GM10248 (cell line): Measurements from ENCODE around the gene SYNE1.

Experiments used
- CTCF ChIA-PET: fragments of 300-600 bp; sonication (Branson Sonifier 250); formaldehyde crosslinking; extraction: SDS; loops from one replicate; lab custom pipeline; 2021; ENCODE audit warnings: antibody characterized with exemption; lab: Yijun Ruan, JAX
- POLR2A ChIA-PET: fragments of 350-650 bp; sonication (Branson Sonifier 250); formaldehyde crosslinking; extraction: SDS; loops from one replicate; lab custom pipeline; 2020; ENCODE audit warnings: antibody characterized with exemption; lab: Yijun Ruan, JAX
- DNase-seq: peaks from one replicate; pipeline ENCODE4 v3.0.0; 2012; ENCODE audit errors: extremely low spot score
- CTCF ChIP-seq: IDR thresholded peaks from 2 replicates; pipeline ENCODE4 v1.5.1; 2012; ENCODE audit warnings: mild to moderate bottlenecking, low read depth; ENCODE audit errors: extremely low read depth, missing control alignments, control extremely low read depth

Gene SYNE1

GRCh38 chr6:152378169-152378568, 259.0 kb downstream of the SYNE1 start:
- ChIA-PET CTCF (no interaction called here), POLR2A (no interaction called here)
- TF ChIP-seq CTCF = no peak
- no peak for DNase-seq

GRCh38 chr6:152375197-152375596, 262.0 kb downstream of the SYNE1 start:
- CTCF ChIA-PET = no interaction called here
- POLR2A ChIA-PET = no interaction called here
- no peak for TF ChIP-seq CTCF
- DNase-seq = no peak

- no peak for DNase-seq
- ChIA-PET POLR2A (no interaction called here), CTCF (interaction anchor here (1.5 to 2.1 kb wide), 3 partner anchors 8 to 36 kb away, joined by 5 to 9 read pairs (median 5); no protein-coding TSS in a partner anchor)
- no peak for TF ChIP-seq CTCF
Observed at GRCh38 chr6:152372945-152373344, 264.2 kb downstream of the SYNE1 start.

- TF ChIP-seq CTCF = no peak
- ChIA-PET CTCF (no interaction called here), POLR2A (no interaction called here)
- DNase-seq = no peak
Observed at GRCh38 chr6:152371775-152372174, 265.4 kb downstream of the SYNE1 start.

GRCh38 chr6:152368751-152369624, 268.2 kb downstream of the SYNE1 start:
- POLR2A ChIA-PET = no interaction called here

GRCh38 chr6:152364866-152365265, 272.3 kb downstream of the SYNE1 start:
- ChIA-PET POLR2A (no interaction called here), CTCF (interaction anchor here (1.3 to 1.9 kb wide), 2 partner anchors 9 to 26 kb away, joined by 4 to 5 read pairs; no protein-coding TSS in a partner anchor)
- no peak for TF ChIP-seq CTCF
- no peak for DNase-seq

More at GRCh38 chr6:152368751-152369624, 268.2 kb downstream of the SYNE1 start:
- CTCF ChIA-PET = interaction anchor here (1.5 to 1.7 kb wide), 2 partner anchors 12 to 27 kb away, joined by 5 to 8 read pairs; no protein-coding TSS in a partner anchor
- DNase-seq = no peak
- no peak for TF ChIP-seq CTCF
